PC-3 (cell line): ENCODE measurements around the gene ZNF619. TPM values are rescaled to one million over a fixed set of nuclear protein-coding genes. Genes with fewer than 3 reads are reported as not detected.

Experiments
- ATAC-seq: fragments of 200-7000 bp; cut with Tn5 transposase; 2 replicates; pipeline ENCODE4 v1.9.1; 2020; ENCODE audit warnings: mild to moderate bottlenecking, moderate library complexity
- BruUV-seq: library from RNA; stranded (reverse); fragments of 400-500 nt; replicated peaks from 2 replicates; lab custom pipeline; 2021; lab: Mats Ljungman, UMichigan
- CTCF ChIA-PET: fragments of 300-600 bp; sonication (Branson Sonifier 250); formaldehyde crosslinking; loops from one replicate; lab custom pipeline; 2022; ENCODE audit warnings: antibody characterized with exemption; lab: Charles Lee
- POLR2A ChIA-PET: fragments of 300-600 bp; sonication (Branson Sonifier 250); formaldehyde crosslinking; loops from one replicate; lab custom pipeline; 2022; ENCODE audit warnings: antibody characterized with exemption; ENCODE audit not compliant: unreplicated experiment; lab: Charles Lee
- DNase-seq: peaks from one replicate; pipeline ENCODE4 v3.0.0-alpha.2; 2015
- H2AFZ ChIP-seq: fragments of 300-600 bp; sonication (generic); 2 replicates; pipeline ENCODE4 v1.6.0; 2016; ENCODE audit warnings: antibody characterized with exemption, low read length
- H3F3A ChIP-seq: fragments of 300-600 bp; sonication (generic); one replicate; pipeline ENCODE4 v1.6.0; 2017; ENCODE audit warnings: antibody characterized with exemption, low read length, control low read depth, mild to moderate bottlenecking; ENCODE audit not compliant: unreplicated experiment
- H3K27ac ChIP-seq: fragments of 300-600 bp; sonication (generic); 2 replicates; pipeline ENCODE4 v1.5.1; 2016; ENCODE audit warnings: mild to moderate bottlenecking, low read length
- H3K27me3 ChIP-seq: fragments of 300-600 bp; sonication (generic); 2 replicates; pipeline ENCODE4 v1.6.1; 2016; ENCODE audit warnings: low read length, mixed read lengths
- H3K36me3 ChIP-seq: fragments of 300-600 bp; sonication (generic); 2 replicates; pipeline ENCODE4 v1.6.1; 2016; ENCODE audit warnings: low read depth, mixed run types, low read length, mixed read lengths
- H3K4me1 ChIP-seq: fragments of 300-600 bp; sonication (generic); 2 replicates; pipeline ENCODE4 v1.5.1; 2016; ENCODE audit warnings: low read length; ENCODE audit not compliant: insufficient read depth
- H3K4me2 ChIP-seq: fragments of 300-600 bp; sonication (generic); 2 replicates; pipeline ENCODE4 v1.6.0; 2016; ENCODE audit warnings: low read length
- H3K4me3 ChIP-seq: fragments of 300-600 bp; sonication (generic); 2 replicates; pipeline ENCODE4 v1.5.1; 2016; ENCODE audit warnings: mild to moderate bottlenecking, low read length, mixed read lengths
- H3K79me2 ChIP-seq: fragments of 300-600 bp; sonication (generic); 2 replicates; pipeline ENCODE4 v1.6.1; 2017; ENCODE audit warnings: low read length, mixed read lengths
- H3K9ac ChIP-seq: fragments of 300-600 bp; sonication (generic); 2 replicates; pipeline ENCODE4 v1.6.0; 2016; ENCODE audit warnings: mild to moderate bottlenecking, low read length
- H3K9me2 ChIP-seq: fragments of 300-600 bp; sonication (generic); replicated peaks from 2 replicates; pipeline ENCODE4 v1.6.1; 2016; ENCODE audit warnings: mixed run types, low read length, mixed read lengths
- H3K9me3 ChIP-seq: fragments of 300-600 bp; sonication (generic); 2 replicates; pipeline ENCODE4 v1.6.1; 2016; ENCODE audit warnings: low read length, mixed read lengths
- H4K20me1 ChIP-seq: fragments of 300-600 bp; sonication (generic); 2 replicates; pipeline ENCODE4 v1.6.1; 2016; ENCODE audit warnings: low read length, mixed read lengths
- EZH2 ChIP-seq: fragments of 300-600 bp; sonication (generic); IDR thresholded peaks from one replicate; pipeline ENCODE4 v1.6.1; 2017; ENCODE audit warnings: antibody characterized with exemption, mild to moderate bottlenecking, low read length; ENCODE audit not compliant: unreplicated experiment
- EZH2phosphoT487 ChIP-seq: fragments of 300-600 bp; sonication (generic); IDR thresholded peaks from 2 replicates; pipeline ENCODE4 v1.6.1; 2018; ENCODE audit warnings: mild to moderate bottlenecking, antibody characterized with exemption, low read length, borderline replicate concordance
- intact Hi-C: fragments of 100-400 bp; cut with micrococcal nuclease; formaldehyde crosslinking; loops from 2 replicates; pipeline ENCODE4 v1.9.0; 2023
- total RNA-seq: library from RNA; depleted of rRNA; stranded (reverse); fragments of >200 nt; gene quantifications from 2 replicates; pipeline ENCODE4 v1.2.3, GENCODE V29; 2014
- TF ChIP-seq, protein P1 (sequence below): fragments of 300-600 bp; sonication (generic); conservative IDR thresholded peaks from 2 replicates; pipeline ENCODE4 v1.5.1; 2017; ENCODE audit warnings: antibody characterized with exemption, low read depth, mild to moderate bottlenecking, low read length

ZNF619 gene
- total RNA-seq, 1 experiment from 2014 or later = 3.5 TPM

DNA sequence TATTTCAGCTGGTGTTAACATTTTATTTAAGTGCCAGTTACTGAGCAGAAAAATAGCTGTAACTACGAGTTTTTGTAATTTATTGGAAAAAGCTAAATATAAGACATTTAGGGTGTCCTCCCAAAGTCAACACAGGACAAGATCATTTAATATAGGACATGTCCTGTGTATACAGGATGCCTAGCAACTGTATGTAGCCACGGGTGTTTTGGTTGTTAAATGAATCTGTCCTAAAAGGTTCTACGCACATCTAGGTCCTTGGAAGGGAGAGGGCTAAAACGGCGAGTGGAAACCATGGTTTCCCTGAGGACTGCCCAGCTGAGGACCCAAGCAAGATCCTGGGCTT is 47.3 kb downstream of the ZNF619 start:
- Histone ChIP-seq H3F3A (no peaks in the 10 kb centered on the region), H3K4me1 (peaks cover 20% of the 10 kb centered on the region), H3K27me3 (no peaks in the 10 kb centered on the region), H4K20me1 (no peaks in the 10 kb centered on the region), H2AFZ (peak overlapping the region; percentile 99), H3K9me3 (no peaks in the 10 kb centered on the region), H3K9me2 (no peaks in the 10 kb centered on the region), H3K4me3 (peak overlapping the region; percentile 91), H3K79me2 (peaks cover 19% of the 10 kb centered on the region), H3K4me2 (peak overlapping the region; percentile 96), H3K36me3 (no peaks in the 10 kb centered on the region), H3K9ac (peak overlapping the region; percentile 96), H3K27ac (peak overlapping the region; percentile 75)
- ChIA-PET CTCF (interaction anchor here (0.6 kb wide), 1 partner anchor 67 kb away, joined by 3 read pairs; no protein-coding TSS in a partner anchor), POLR2A (interaction anchor here (0.6 to 0.7 kb wide), 3 partner anchors 24 to 153 kb away, joined by 3 to 5 read pairs (median 3); no protein-coding TSS in a partner anchor)
- no peak for TF ChIP-seq EZH2
- no peak for TF ChIP-seq EZH2phosphoT487
- TF ChIP-seq, protein P1, sequence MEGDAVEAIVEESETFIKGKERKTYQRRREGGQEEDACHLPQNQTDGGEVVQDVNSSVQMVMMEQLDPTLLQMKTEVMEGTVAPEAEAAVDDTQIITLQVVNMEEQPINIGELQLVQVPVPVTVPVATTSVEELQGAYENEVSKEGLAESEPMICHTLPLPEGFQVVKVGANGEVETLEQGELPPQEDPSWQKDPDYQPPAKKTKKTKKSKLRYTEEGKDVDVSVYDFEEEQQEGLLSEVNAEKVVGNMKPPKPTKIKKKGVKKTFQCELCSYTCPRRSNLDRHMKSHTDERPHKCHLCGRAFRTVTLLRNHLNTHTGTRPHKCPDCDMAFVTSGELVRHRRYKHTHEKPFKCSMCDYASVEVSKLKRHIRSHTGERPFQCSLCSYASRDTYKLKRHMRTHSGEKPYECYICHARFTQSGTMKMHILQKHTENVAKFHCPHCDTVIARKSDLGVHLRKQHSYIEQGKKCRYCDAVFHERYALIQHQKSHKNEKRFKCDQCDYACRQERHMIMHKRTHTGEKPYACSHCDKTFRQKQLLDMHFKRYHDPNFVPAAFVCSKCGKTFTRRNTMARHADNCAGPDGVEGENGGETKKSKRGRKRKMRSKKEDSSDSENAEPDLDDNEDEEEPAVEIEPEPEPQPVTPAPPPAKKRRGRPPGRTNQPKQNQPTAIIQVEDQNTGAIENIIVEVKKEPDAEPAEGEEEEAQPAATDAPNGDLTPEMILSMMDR = no peak
- intact Hi-C loops = loop anchor here (1.0 to 2.0 kb wide), 3 partner anchors 17 to 215 kb away; partner anchors contain the start of genes EIF1B and ZNF620
- no peak for DNase-seq
- peak; percentile 36; the same call in 1 of the 2 replicates for ATAC-seq
- BruUV-seq = TSS peak; percentile 94

DNA sequence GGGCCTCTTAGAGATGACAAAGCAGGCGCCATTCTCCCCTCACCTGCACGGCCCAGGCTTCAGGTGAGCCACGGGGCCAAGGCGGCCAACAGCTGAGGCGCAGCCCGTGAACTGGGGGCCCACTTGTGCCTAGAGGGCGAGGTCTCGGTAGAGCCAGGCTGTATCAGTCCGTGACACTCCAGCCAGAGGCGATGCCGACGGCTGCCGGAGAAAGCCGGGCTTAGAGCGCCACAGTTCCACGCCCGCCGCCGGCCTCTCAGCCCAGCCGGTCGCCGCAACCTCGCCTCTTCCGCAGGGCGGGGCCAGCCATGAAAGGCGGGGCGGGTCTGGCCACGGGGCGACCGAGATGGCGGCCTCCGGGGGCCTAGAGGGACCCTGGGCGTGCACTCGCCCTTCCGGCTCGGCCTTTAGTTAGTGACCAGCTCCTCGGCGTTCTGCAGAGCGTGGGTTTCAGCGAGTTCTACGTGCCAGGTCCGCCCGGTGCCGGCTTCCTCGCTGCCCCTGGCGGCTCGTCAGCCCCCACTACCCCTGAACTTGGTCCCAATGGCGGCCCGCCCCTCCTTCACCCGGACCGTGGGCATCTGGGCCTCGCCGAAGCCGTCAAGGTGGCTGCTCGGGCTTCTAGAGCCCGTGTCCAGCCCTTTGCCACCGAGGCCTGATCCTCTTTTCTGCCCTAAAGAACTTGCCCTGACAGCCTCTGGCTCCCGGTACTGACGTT is 47.8 kb downstream of the ZNF619 start, which contains the start of gene ZNF621:
ZNF621 (plus strand) TSS at position 393 of the 718 bp plus-strand sequence. CDS start 881 bp downstream, outside the sequence.
- peaks cover 19% of the 10 kb centered on the region for H3K79me2 ChIP-seq
- H3K27me3 ChIP-seq = no peaks in the 10 kb centered on the region
- H4K20me1 ChIP-seq = no peaks in the 10 kb centered on the region
- peak; percentile 98 for ATAC-seq
- intact Hi-C loops = loop anchor here (1.0 to 2.0 kb wide), 4 partner anchors 18 to 215 kb away; partner anchors contain the start of genes EIF1B, ZNF619 and ZNF620
- peak; percentile 89 for DNase-seq
- no TSS peak for BruUV-seq
- H2AFZ ChIP-seq = peak within 1 kb of the TSS; percentile 99
- H3K4me1 ChIP-seq = peaks cover 20% of the 10 kb centered on the region
- H3K9ac ChIP-seq = peak within 1 kb of the TSS; percentile 96
- POLR2A ChIA-PET = interaction anchor here (0.6 to 0.7 kb wide), 3 partner anchors 25 to 153 kb away, joined by 3 to 5 read pairs (median 3); no protein-coding TSS in a partner anchor
- no peak for TF ChIP-seq EZH2phosphoT487
- TF ChIP-seq, protein P1 = 0 out of 2 replicates have a peak, but pooled peaks have one; percentile 15
- H3K4me3 ChIP-seq = peak within 1 kb of the TSS; percentile 91
- H3K9me2 ChIP-seq = no peaks in the 10 kb centered on the region
- peaks cover 1% of the 10 kb centered on the region; the same call in 1 of the 2 replicates for H3K36me3 ChIP-seq
- no peaks in the 10 kb centered on the region for H3F3A ChIP-seq
- peak within 1 kb of the TSS; percentile 75 for H3K27ac ChIP-seq
- H3K9me3 ChIP-seq = no peaks in the 10 kb centered on the region
- H3K4me2 ChIP-seq = peak within 1 kb of the TSS; percentile 96
- CTCF ChIA-PET = interaction anchor here (0.6 kb wide), 1 partner anchor 68 kb away, joined by 3 read pairs; no protein-coding TSS in a partner anchor
